ENCODE results near the gene THSD7B. TPM values are rescaled to one million over a fixed set of nuclear protein-coding genes. Genes with fewer than 3 reads are reported as not detected.

THSD7B gene
- polyA plus RNA-seq, 1 donor from 2014 or later: 0.46 TPM

GRCh38 chr2:137249463-137250130 lies 484.3 kb downstream of the THSD7B start:
- TF ChIP-seq REST (IDR thresholded peaks at IDR 0.05; ENCODE audit: borderline replicate concordance): no peak
- TF ChIP-seq TAF1 (IDR thresholded peaks at IDR 0.05; ENCODE audit: low read depth): no peak
- no peak for TF ChIP-seq MXI1 (conservative IDR thresholded peaks at IDR 0.05; ENCODE audit: poor library complexity, severe bottlenecking)
- TF ChIP-seq EP300 (conservative IDR thresholded peaks at IDR 0.05; ENCODE audit: poor library complexity, severe bottlenecking): no peak
- TF ChIP-seq POLR2AphosphoS5 (IDR thresholded peaks at IDR 0.05): no peak
- no peak for TF ChIP-seq EZH2 (IDR thresholded peaks at IDR 0.05; ENCODE audit: borderline replicate concordance, insufficient read depth, low read length, poor library complexity, severe bottlenecking)
- no peak for TF ChIP-seq SMC3 (conservative IDR thresholded peaks at IDR 0.05; ENCODE audit: poor library complexity)
- TF ChIP-seq, protein P1, sequence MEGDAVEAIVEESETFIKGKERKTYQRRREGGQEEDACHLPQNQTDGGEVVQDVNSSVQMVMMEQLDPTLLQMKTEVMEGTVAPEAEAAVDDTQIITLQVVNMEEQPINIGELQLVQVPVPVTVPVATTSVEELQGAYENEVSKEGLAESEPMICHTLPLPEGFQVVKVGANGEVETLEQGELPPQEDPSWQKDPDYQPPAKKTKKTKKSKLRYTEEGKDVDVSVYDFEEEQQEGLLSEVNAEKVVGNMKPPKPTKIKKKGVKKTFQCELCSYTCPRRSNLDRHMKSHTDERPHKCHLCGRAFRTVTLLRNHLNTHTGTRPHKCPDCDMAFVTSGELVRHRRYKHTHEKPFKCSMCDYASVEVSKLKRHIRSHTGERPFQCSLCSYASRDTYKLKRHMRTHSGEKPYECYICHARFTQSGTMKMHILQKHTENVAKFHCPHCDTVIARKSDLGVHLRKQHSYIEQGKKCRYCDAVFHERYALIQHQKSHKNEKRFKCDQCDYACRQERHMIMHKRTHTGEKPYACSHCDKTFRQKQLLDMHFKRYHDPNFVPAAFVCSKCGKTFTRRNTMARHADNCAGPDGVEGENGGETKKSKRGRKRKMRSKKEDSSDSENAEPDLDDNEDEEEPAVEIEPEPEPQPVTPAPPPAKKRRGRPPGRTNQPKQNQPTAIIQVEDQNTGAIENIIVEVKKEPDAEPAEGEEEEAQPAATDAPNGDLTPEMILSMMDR (IDR thresholded peaks at IDR 0.05; ENCODE audit: poor library complexity, severe bottlenecking): no peak
- TF ChIP-seq RAD21 (conservative IDR thresholded peaks at IDR 0.05): no peak
- H3K36me3 ChIP-seq (ENCODE audit: insufficient read depth, low read length): no peaks in the 10 kb centered on the region
- no peaks in the 10 kb centered on the region for H3F3A ChIP-seq (ENCODE audit: insufficient read depth, low read length, poor library complexity, severe bottlenecking)
- H3K27ac ChIP-seq (ENCODE audit: low read length): no peak overlapping the region
- no peaks in the 10 kb centered on the region for H4K20me1 ChIP-seq (ENCODE audit: insufficient read depth)
- no peaks in the 10 kb centered on the region for H3K9me2 ChIP-seq (ENCODE audit: insufficient read depth, low read length)
- H3K9ac ChIP-seq (ENCODE audit: low read length): no peak overlapping the region
- H3K79me2 ChIP-seq (replicated peaks; ENCODE audit: insufficient read depth, low read length): no peaks in the 10 kb centered on the region
- no peaks in the 10 kb centered on the region for H3K9me3 ChIP-seq (ENCODE audit: low read length)
- no peak overlapping the region for H2AFZ ChIP-seq (ENCODE audit: low read depth, low read length)
- H3K27me3 ChIP-seq (ENCODE audit: insufficient read depth, low read depth, low read length): no peaks in the 10 kb centered on the region
- H3K4me3 ChIP-seq (ENCODE audit: low read length): no peak overlapping the region
- no peak overlapping the region for H3K4me2 ChIP-seq (ENCODE audit: low read length)

- Histone ChIP-seq H3K36me3 (ENCODE audit: insufficient read depth, low read length) (no peaks in the 10 kb centered on the region), H3K9ac (ENCODE audit: low read length) (no peak overlapping the region), H3K9me3 (ENCODE audit: low read length) (no peaks in the 10 kb centered on the region), H2AFZ (ENCODE audit: low read depth, low read length) (no peak overlapping the region), H3F3A (ENCODE audit: insufficient read depth, low read length, poor library complexity, severe bottlenecking) (no peaks in the 10 kb centered on the region), H3K4me3 (ENCODE audit: low read length) (no peak overlapping the region), H4K20me1 (ENCODE audit: insufficient read depth) (no peaks in the 10 kb centered on the region), H3K9me2 (ENCODE audit: insufficient read depth, low read length) (no peaks in the 10 kb centered on the region), H3K4me2 (ENCODE audit: low read length) (no peak overlapping the region), H3K79me2 (replicated peaks; ENCODE audit: insufficient read depth, low read length) (no peaks in the 10 kb centered on the region), H3K27ac (ENCODE audit: low read length) (no peak overlapping the region), H3K27me3 (ENCODE audit: insufficient read depth, low read depth, low read length) (no peaks in the 10 kb centered on the region)
- no peak for TF ChIP-seq POLR2AphosphoS5 (IDR thresholded peaks at IDR 0.05)
- no peak for TF ChIP-seq EP300 (conservative IDR thresholded peaks at IDR 0.05; ENCODE audit: poor library complexity, severe bottlenecking)
- TF ChIP-seq SMC3 (conservative IDR thresholded peaks at IDR 0.05; ENCODE audit: poor library complexity): no peak
- TF ChIP-seq, protein P1 (IDR thresholded peaks at IDR 0.05; ENCODE audit: poor library complexity, severe bottlenecking): no peak
- TF ChIP-seq TAF1 (IDR thresholded peaks at IDR 0.05; ENCODE audit: low read depth): no peak
- no peak for TF ChIP-seq EZH2 (IDR thresholded peaks at IDR 0.05; ENCODE audit: borderline replicate concordance, insufficient read depth, low read length, poor library complexity, severe bottlenecking)
- no peak for TF ChIP-seq REST (IDR thresholded peaks at IDR 0.05; ENCODE audit: borderline replicate concordance)
- TF ChIP-seq MXI1 (conservative IDR thresholded peaks at IDR 0.05; ENCODE audit: poor library complexity, severe bottlenecking): no peak
- no peak for TF ChIP-seq RAD21 (conservative IDR thresholded peaks at IDR 0.05)
These were observed 485.1 kb downstream of the THSD7B start for GRCh38 chr2:137250401-137250800.
